Measurements from ENCODE around the gene FOXD4L1. TPM values are rescaled to one million over a fixed set of nuclear protein-coding genes. Genes with fewer than 3 reads are reported as not detected.
"Not testable (repeated sequence)": the region's sequence is repeated elsewhere in the genome, so short reads cannot be mapped to it uniquely, and the experiment has no call there.

The FOXD4L1 gene
- total and polyA plus RNA-seq, 8 donors, result 0.05 to 0.58 TPM; not detected in 6

- H3K9me3 ChIP-seq; H3K36me3 ChIP-seq; intact Hi-C loops (cut with DNase I; ENCODE audit: low total_unique reads); H3K4me1 ChIP-seq; H3K27ac ChIP-seq; H3K4me3 ChIP-seq; DNase-seq; H3K27me3 ChIP-seq: not testable (repeated sequence)
- TF ChIP-seq CTCF (IDR thresholded peaks at IDR 0.05), result peak in 1 of 7 experiments; percentile 24
- 8 to 17% (median 12%) methylated on average over 4 to 6 of the region's 12 CpGs for WGBS, 5 donors
Measured at GRCh38 chr2:113527350-113528045, 29.0 kb downstream of the FOXD4L1 start.

GRCh38 chr2:113528126-113528525, 29.7 kb downstream of the FOXD4L1 start:
- H3K27ac ChIP-seq; H3K4me1 ChIP-seq; H3K27me3 ChIP-seq; H3K9me3 ChIP-seq; H3K36me3 ChIP-seq; intact Hi-C loops (cut with DNase I; ENCODE audit: low total_unique reads); H3K4me3 ChIP-seq; DNase-seq: not testable (repeated sequence)
- 28 to 59% (median 44%) methylated on average over 3 to 5 of the region's 5 CpGs for WGBS, 5 donors

- 70 to 100% (median 74%) methylated on average over 2 to 3 of the region's 3 CpGs; no CpG with 5 or more reads in 1 of the 5 donors for WGBS, 5 donors
- H3K4me3 ChIP-seq; intact Hi-C loops (cut with DNase I; ENCODE audit: low total_unique reads); H3K9me3 ChIP-seq; H3K36me3 ChIP-seq; H3K27me3 ChIP-seq; H3K4me1 ChIP-seq; H3K27ac ChIP-seq; DNase-seq: not testable (repeated sequence)
Measured at GRCh38 chr2:113528904-113529303, 30.4 kb downstream of the FOXD4L1 start.

- H3K9me3 ChIP-seq; H3K4me1 ChIP-seq; H3K27me3 ChIP-seq; H3K27ac ChIP-seq; DNase-seq; H3K4me3 ChIP-seq; intact Hi-C loops (cut with DNase I; ENCODE audit: low total_unique reads); H3K36me3 ChIP-seq: not testable (repeated sequence)
- 91 to 100% (median 96%) methylated on average over 1 to 2 of the region's 4 CpGs; no CpG with 5 or more reads in 1 of the 5 donors for WGBS, 5 donors
Measured at GRCh38 chr2:113532991-113533390, 34.5 kb downstream of the FOXD4L1 start.

GRCh38 chr2:113536573-113536972, 38.1 kb downstream of the FOXD4L1 start:
- intact Hi-C loops (cut with DNase I; ENCODE audit: low total_unique reads); H3K27me3 ChIP-seq; H3K27ac ChIP-seq; H3K36me3 ChIP-seq; H3K4me1 ChIP-seq; H3K9me3 ChIP-seq; H3K4me3 ChIP-seq; DNase-seq: not testable (repeated sequence)
- WGBS, 5 donors, result 58 to 81% (median 66%) methylated on average over 6 of the region's 6 CpGs

GRCh38 chr2:113540834-113541203, 42.4 kb downstream of the FOXD4L1 start:
- DNase-seq; H3K4me3 ChIP-seq; H3K36me3 ChIP-seq; intact Hi-C loops (cut with DNase I; ENCODE audit: low total_unique reads); H3K9me3 ChIP-seq: not testable (repeated sequence)
- Histone ChIP-seq H3K27ac (peak overlapping the region in 3 of 5 donors; percentile 59 to 91 (median 89)), H3K27me3 (peaks cover 0 to 19% (median 5%) of the 10 kb centered on the region in 3 donors), H3K4me1 (peaks cover 0 to 12% (median 6%) of the 10 kb centered on the region in 4 donors)
- 20 to 30% (median 24%) methylated on average over 3 to 5 of the region's 5 CpGs for WGBS, 5 donors

GRCh38 chr2:113541204-113541975, 42.9 kb downstream of the FOXD4L1 start:
- Histone ChIP-seq H3K4me3 (peak overlapping the region; percentile 55 to 72 (median 66)), H3K4me1 (peaks cover 0 to 12% (median 6%) of the 10 kb centered on the region in 4 donors), H3K27me3 (peaks cover 0 to 19% (median 5%) of the 10 kb centered on the region in 3 donors), H3K27ac (peak overlapping the region; percentile 59 to 91 (median 87))
- DNase-seq, result peak in 1 of 2 donors; percentile 68
- intact Hi-C loops (cut with DNase I; ENCODE audit: low total_unique reads); H3K9me3 ChIP-seq; H3K36me3 ChIP-seq: not testable (repeated sequence)
- peak in 1 of 3 donors; percentile 44 for TF ChIP-seq POLR2AphosphoS5 (IDR thresholded peaks at IDR 0.05)
- WGBS, 5 donors, result 0 to 3% (median 1%) methylated on average over 23 to 71 of the region's 71 CpGs

GRCh38 chr2:113541976-113542485, 43.6 kb downstream of the FOXD4L1 start:
- H3K9me3 ChIP-seq; H3K36me3 ChIP-seq; intact Hi-C loops (cut with DNase I; ENCODE audit: low total_unique reads): not testable (repeated sequence)
- H3K27me3 ChIP-seq, result peaks cover 0 to 19% (median 5%) of the 10 kb centered on the region in 3 donors
- H3K27ac ChIP-seq, result peak overlapping the region; percentile 59 to 91 (median 87)
- peaks cover 0 to 12% (median 6%) of the 10 kb centered on the region in 4 donors for H3K4me1 ChIP-seq
- peak overlapping the region; percentile 55 to 72 (median 66) for H3K4me3 ChIP-seq
- peak in 1 of 2 donors; percentile 44 for DNase-seq
- 2 to 16% (median 2%) methylated on average over 5 to 60 of the region's 64 CpGs; no CpG with 5 or more reads in 1 of the 5 donors for WGBS, 5 donors

- H3K27me3 ChIP-seq, result peaks cover 0 to 19% (median 5%) of the 10 kb centered on the region in 3 donors
- 0 to 33% (median 28%) methylated on average over 1 to 6 of the region's 9 CpGs; no CpG with 5 or more reads in 1 of the 5 donors for WGBS, 5 donors
- H3K36me3 ChIP-seq; intact Hi-C loops (cut with DNase I; ENCODE audit: low total_unique reads); H3K9me3 ChIP-seq: not testable (repeated sequence)
- peak overlapping the region in 3 of 5 donors; percentile 87 to 91 (median 89) for H3K27ac ChIP-seq
- H3K4me1 ChIP-seq, result peaks cover 0 to 12% (median 6%) of the 10 kb centered on the region in 4 donors
- peak overlapping the region; percentile 55 to 72 (median 66) for H3K4me3 ChIP-seq
- DNase-seq, result peak in 1 of 2 donors; percentile 36
Measured at GRCh38 chr2:113542529-113542928, 44.1 kb downstream of the FOXD4L1 start.

Data from stomach (tissue), 9 donors.